HG03139 (cell line): Measurements from ENCODE around the gene TMEM154.
"Not testable (repeated sequence)": the region's sequence is repeated elsewhere in the genome, so short reads cannot be mapped to it uniquely, and the experiment has no call there.

Source experiments
- ATAC-seq: cut with Tn5 transposase; IDR thresholded peaks from one replicate; pipeline ENCODE4 v1.9.1; 2021; ENCODE audit not compliant: unreplicated experiment

TMEM154 gene

GRCh38 chr4:152668338-152668964 is 11.3 kb downstream of the TMEM154 start:
- ATAC-seq, result no peak

- no peak for ATAC-seq
Measured at GRCh38 chr4:152667781-152668180, 12.0 kb downstream of the TMEM154 start.

DNA sequence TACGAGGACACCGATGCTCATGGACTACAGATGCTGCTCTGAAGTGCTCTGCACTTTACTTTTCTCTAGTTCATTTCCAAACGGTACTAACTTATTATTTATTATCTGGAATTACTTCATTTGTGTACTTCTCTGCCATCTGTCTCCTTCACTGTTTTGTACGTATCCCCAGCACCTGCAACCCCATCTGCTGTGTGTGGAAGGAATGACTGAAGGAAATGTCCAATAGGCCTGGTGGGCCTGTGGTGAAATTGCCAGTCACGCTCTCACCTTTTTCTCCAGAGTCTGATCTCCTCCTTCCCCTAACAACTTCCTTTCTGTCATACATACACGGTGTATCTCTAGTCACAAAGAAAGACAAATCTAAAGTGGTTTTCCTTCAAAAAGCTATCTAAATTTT is 12.9 kb downstream of the TMEM154 start:
- ATAC-seq, result no peak

DNA sequence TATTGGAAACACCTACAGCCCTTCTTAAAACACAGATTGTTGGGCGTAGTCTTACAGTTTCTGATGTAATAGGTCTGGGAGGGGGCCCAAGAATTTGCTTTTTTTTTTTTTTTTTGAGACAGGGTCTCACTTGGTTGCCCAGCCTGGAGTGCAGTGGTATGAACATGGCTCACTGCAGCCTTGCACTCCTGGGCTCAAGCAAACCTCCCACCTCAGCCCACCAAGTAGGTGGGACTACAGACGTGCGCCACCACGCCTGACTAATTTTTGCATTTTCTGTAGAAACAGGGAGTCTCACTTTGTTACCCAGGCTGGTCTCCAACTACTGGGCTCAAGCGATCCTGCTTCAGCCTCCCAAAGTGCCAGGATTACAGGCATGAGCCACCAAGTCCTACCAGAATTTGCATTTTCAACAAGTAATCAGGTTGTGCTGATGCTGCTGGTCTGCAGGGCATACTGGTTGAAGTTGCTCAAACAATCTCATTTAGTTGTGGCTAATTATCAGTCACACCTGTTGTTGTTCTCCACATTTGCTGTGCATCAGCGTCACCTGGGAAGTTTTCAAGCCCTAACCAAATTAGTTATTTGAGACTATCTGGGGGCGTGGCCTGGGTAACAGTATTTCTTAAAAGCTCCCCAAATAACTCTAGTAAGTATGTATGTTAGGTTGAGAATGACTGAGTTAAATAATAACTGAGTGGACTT is 14.0 kb downstream of the TMEM154 start:
- no peak for ATAC-seq

- ATAC-seq, result not testable (repeated sequence)
Measured at GRCh38 chr4:152664067-152664378, 15.8 kb downstream of the TMEM154 start.

GRCh38 chr4:152663203-152664066 is 16.4 kb downstream of the TMEM154 start:
- ATAC-seq, result peak; percentile 47

- no peak for ATAC-seq
Measured at GRCh38 chr4:152661649-152662048, 18.1 kb downstream of the TMEM154 start.

DNA sequence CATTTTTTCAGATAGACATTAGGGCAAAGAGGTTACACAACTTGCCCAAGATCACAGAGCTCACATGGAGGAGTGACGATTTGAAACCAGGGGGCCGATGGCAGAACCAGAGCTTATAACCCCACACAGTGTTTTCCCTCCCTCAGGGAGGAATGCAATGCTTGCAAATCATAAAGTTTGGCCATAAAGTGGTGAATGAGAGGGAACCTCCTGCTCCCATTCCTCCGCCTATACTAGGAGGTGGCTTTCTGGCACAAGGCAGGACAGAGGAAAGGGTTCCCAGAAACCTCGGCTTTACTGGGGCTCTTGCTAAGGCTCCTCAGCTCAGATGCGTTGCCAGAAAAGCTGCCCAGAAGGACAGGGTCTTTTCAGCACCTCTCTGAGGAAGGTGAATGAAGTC is 19.3 kb downstream of the TMEM154 start:
- no peak for ATAC-seq

DNA sequence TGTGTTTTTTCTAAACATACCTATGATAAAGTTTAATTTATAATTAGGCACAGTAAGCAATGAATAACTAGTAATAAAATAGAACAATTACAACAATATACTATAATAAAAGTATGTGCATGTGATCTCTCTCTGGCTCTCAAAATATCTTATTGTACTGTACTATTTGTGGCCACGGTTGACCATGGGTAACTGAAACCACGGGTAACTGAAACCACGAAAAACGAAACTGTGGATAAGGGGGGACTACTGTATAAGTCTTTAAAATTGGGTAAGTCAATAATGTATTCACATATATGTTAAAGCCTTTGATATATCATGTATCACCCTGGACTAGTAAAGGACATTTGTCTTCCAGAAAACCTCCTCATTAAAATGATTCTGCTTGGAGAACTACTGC is 20.0 kb downstream of the TMEM154 start:
- ATAC-seq, result no peak

- no peak for ATAC-seq
Measured at GRCh38 chr4:152657657-152658056, 22.1 kb downstream of the TMEM154 start.

DNA sequence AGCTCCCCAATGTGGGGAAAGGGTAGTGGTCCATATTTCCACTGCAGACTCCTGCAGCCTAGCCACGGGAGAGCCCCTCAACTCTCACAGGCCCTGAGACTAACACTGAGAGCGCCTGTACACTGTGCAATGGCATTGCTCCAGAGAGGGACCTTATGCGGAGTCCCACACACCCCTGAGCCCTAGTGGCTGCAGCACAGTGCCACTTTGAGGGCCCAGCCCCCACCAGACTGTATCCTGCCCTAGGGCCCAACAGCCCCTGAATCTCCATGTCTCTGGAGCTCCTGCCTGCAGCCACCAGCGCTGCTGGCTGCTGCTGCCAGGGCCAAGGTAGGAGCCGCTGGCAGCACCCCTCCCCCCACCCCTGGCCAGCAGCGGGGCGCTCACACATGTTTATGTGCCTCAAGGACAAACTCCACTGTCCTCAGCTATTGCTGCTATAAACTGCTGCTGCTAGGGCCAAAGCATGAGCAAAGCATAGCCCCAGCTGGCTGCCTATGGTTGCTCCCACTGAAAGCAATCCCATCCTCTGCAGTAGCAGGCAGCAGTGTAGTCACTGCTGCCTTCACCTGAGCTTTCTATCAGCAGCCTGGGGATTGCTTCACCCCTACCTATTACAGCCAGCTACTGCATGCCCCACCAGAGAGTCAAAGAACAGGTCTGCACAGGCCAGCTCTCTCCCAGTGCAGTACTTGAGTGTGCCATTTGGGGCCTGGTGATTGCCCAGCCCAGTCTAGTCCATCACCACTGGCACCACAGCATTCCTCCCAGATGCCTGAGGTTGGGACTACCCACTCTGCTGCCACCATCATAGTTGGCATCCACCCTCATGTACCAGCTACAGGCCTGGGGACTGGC is 24.3 kb downstream of the TMEM154 start:
- ATAC-seq, result no peak

DNA sequence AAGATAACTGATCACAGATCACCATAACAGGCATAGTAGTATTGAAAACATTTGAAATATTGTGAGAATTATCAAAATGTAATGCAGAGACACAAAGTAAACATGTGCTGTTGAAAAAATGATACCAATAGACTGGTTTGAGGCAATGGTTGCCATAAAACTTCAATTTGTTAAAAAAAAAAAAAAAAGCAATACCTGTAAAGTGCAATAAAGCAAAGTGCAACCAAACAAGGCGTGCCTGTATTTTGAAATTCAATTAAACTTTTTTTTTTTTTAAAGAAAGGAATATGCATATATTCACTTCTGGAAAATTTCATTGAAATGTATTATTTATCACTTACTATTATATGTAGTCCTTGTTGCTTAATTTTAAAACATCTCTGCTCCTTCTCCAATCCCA is 27.7 kb downstream of the TMEM154 start:
- ATAC-seq, result no peak

GRCh38 chr4:152651473-152652060 is 28.2 kb downstream of the TMEM154 start:
- no peak for ATAC-seq

DNA sequence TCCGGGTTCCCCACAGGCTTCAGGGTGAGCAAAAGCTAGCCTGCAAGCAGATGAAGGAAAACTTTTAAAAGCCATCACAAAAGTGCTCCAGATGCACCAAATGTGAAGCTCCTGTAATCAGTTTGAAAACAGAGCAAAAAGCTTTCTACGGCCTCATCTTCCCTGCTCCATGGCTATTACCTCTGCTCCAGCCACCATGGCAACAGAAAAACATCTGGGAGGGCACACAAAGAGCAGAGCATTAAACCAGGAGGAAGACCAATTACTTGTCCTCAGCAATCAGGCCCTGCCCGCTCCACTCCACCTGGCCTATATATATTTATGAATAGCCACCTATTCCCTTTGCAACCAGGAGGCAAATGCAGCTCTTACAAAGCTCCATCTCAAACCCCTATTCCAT is 33.6 kb downstream of the TMEM154 start:
- ATAC-seq, result no peak

- ATAC-seq, result no peak
Measured at GRCh38 chr4:152644130-152644529, 35.7 kb downstream of the TMEM154 start.

GRCh38 chr4:152643153-152644035 is 36.4 kb downstream of the TMEM154 start:
- peak; percentile 78 for ATAC-seq

GRCh38 chr4:152640058-152640921 is 39.5 kb downstream of the TMEM154 start:
- no peak for ATAC-seq

DNA sequence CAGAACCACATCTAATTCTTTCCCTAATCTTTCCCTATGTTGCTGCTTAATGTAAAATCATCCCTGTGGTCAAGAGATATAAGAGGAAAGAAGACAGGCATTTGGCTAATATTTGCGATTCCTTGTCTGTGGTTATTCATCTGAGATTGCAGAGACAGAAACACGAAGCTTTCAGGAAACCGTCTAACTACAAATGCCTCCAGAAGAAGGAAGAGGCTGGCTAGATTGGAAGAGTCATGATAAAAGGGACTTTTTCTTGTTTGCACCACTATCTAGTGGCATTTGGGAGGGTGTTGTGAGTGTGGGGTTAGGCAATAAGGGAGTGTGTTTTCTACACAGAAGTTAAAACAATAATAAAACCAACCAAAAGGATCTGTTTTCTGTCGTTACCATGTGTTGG is 43.9 kb downstream of the TMEM154 start:
- ATAC-seq, result no peak
